ENCODE measurements around the gene UNG. TPM values are rescaled to one million over a fixed set of nuclear protein-coding genes. Genes with fewer than 3 reads are reported as not detected.
"Not testable (repeated sequence)": the region's sequence is repeated elsewhere in the genome, so short reads cannot be mapped to it uniquely, and the experiment has no call there.

Gene UNG
- total RNA-seq, 1 donor from 2014 or later: 26.9 TPM

- ATAC-seq: peak; percentile 16
- no peak for DNase-seq (ENCODE audit: missing footprints)
- intact Hi-C loops (cut with DNase I): no loop called here
Observed at GRCh38 chr12:109139360-109139759, 42.0 kb downstream of the UNG start.

GRCh38 chr12:109139791-109140190, 42.4 kb downstream of the UNG start:
- DNase-seq (ENCODE audit: missing footprints) (no peak), ATAC-seq (peak; percentile 15)
- intact Hi-C loops (cut with DNase I): no loop called here

- no peak for DNase-seq (ENCODE audit: missing footprints)
- intact Hi-C loops (cut with DNase I): no loop called here
- ATAC-seq: peak; percentile 31
Observed at GRCh38 chr12:109140560-109140959, 43.2 kb downstream of the UNG start.

GRCh38 chr12:109144224-109144623, 46.8 kb downstream of the UNG start:
- intact Hi-C loops (cut with DNase I): no loop called here
- DNase-seq (ENCODE audit: missing footprints) (no peak), ATAC-seq (no peak)

- intact Hi-C loops (cut with DNase I); DNase-seq (ENCODE audit: missing footprints); ATAC-seq: not testable (repeated sequence)
Observed at GRCh38 chr12:109147126-109147525, 49.7 kb downstream of the UNG start.

- ATAC-seq (peak; percentile 93), DNase-seq (ENCODE audit: missing footprints) (no peak)
- intact Hi-C loops (cut with DNase I): no loop called here
Observed at GRCh38 chr12:109147954-109148353, 50.6 kb downstream of the UNG start.

- DNase-seq (ENCODE audit: missing footprints) (no peak), ATAC-seq (no peak)
- intact Hi-C loops (cut with DNase I): no loop called here
Observed at GRCh38 chr12:109150124-109150640, 52.8 kb downstream of the UNG start.

GRCh38 chr12:109151457-109151856, 54.1 kb downstream of the UNG start:
- intact Hi-C loops (cut with DNase I): no loop called here
- ATAC-seq (no peak), DNase-seq (ENCODE audit: missing footprints) (no peak)

GRCh38 chr12:109153821-109154441, 56.5 kb downstream of the UNG start:
- ATAC-seq (peak; percentile 1), DNase-seq (ENCODE audit: missing footprints) (no peak)
- intact Hi-C loops (cut with DNase I): loop anchor here (2.0 kb wide), 1 partner anchor 43 kb away; no protein-coding TSS in a partner anchor

- ATAC-seq (peak; percentile 95), DNase-seq (ENCODE audit: missing footprints) (peak; percentile 93)
- intact Hi-C loops (cut with DNase I): loop anchor here (2.0 kb wide), 1 partner anchor 44 kb away; no protein-coding TSS in a partner anchor
Observed at GRCh38 chr12:109154451-109155438, 57.3 kb downstream of the UNG start.

- DNase-seq (ENCODE audit: missing footprints) (no peak), ATAC-seq (no peak)
- intact Hi-C loops (cut with DNase I): no loop called here
Observed at GRCh38 chr12:109156036-109156435, 58.6 kb downstream of the UNG start.

GRCh38 chr12:109156586-109156985, 59.2 kb downstream of the UNG start:
- intact Hi-C loops (cut with DNase I): no loop called here
- no peak for DNase-seq (ENCODE audit: missing footprints)
- ATAC-seq: no peak

- intact Hi-C loops (cut with DNase I): no loop called here
- ATAC-seq (no peak), DNase-seq (ENCODE audit: missing footprints) (no peak)
Observed at GRCh38 chr12:109157986-109158385, 60.6 kb downstream of the UNG start.

GRCh38 chr12:109160433-109160832, 63.0 kb downstream of the UNG start:
- no peak for DNase-seq (ENCODE audit: missing footprints)
- peak; percentile 69 for ATAC-seq
- intact Hi-C loops (cut with DNase I): loop anchor here (2.0 kb wide), 1 partner anchor 46 kb away; no protein-coding TSS in a partner anchor

Other genes with a start within 250 kb of the UNG start
- gene SSH1, start 240.0 kb upstream of the UNG start, total RNA-seq: 30.1 TPM
- gene DAO, start 217.5 kb upstream of the UNG start, total RNA-seq: not detected
- 5.5 TPM for gene SVOP, start 76.5 kb upstream of the UNG start, total RNA-seq
- 13.5 TPM for gene USP30, start 45.0 kb upstream of the UNG start, total RNA-seq
- 7.7 TPM for gene ALKBH2, start 4.1 kb upstream of the UNG start, total RNA-seq
- gene ACACB, start 19.0 kb downstream of the UNG start, total RNA-seq: 150 TPM
- gene FOXN4, start 211.7 kb downstream of the UNG start, total RNA-seq: not detected

All from Right ventricle myocardium inferior (tissue), 1 donor.